ENCODE results near the gene KLRK1.
"Not testable (repeated sequence)": the region's sequence is repeated elsewhere in the genome, so short reads cannot be mapped to it uniquely, and the experiment has no call there.

GRCh38 chr12:10367714-10368113 lies 22.1 kb downstream of the KLRK1 start:
- TF ChIP-seq POLR2A, CTCF, EP300 (IDR thresholded peaks at IDR 0.05): not testable (repeated sequence)
